ENCODE data around the gene MRPS34.

The MRPS34 gene

DNA sequence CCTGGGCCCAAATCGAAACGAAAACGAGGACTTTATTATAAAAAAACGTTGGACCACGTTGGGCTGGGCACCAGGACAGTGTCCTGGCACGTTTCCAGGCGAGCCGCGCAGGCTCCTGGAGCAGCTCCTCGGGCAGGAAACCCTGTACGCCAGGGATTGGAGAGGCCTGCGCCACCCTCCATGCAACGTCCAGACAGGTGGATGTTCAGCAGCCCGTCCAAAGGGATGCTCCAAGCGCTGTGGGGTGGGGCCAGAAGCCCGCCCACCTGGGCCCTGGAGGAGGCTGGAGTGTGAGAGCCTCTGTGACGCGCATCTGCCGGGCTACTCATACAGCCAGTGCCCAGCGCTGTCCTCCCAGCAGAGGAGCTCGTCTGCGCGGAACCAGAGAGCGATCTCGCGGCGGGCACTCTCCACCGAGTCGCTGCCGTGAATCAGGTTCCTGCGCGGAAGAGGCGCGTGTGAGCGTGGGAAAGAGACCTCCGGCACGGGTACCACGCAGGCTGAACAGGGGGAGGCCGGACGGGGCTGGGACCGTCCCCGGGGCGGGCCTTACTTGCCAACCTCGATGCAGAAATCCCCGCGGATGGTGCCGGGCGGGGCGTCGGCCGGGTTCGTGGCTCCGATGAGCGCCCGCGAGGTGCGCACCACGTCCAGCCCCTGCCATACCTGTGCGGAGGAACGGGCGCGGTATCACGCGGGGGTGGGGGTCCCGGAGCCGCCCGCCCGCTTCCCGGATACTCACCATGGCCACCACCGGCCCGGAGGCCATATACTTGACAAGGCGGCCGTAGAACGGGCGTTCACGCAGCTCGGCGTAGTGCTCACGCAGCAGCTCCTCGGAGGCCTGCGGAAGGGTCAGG is 2.4 kb downstream of the MRPS34 start (continued):
- TF ChIP-seq, protein P1, sequence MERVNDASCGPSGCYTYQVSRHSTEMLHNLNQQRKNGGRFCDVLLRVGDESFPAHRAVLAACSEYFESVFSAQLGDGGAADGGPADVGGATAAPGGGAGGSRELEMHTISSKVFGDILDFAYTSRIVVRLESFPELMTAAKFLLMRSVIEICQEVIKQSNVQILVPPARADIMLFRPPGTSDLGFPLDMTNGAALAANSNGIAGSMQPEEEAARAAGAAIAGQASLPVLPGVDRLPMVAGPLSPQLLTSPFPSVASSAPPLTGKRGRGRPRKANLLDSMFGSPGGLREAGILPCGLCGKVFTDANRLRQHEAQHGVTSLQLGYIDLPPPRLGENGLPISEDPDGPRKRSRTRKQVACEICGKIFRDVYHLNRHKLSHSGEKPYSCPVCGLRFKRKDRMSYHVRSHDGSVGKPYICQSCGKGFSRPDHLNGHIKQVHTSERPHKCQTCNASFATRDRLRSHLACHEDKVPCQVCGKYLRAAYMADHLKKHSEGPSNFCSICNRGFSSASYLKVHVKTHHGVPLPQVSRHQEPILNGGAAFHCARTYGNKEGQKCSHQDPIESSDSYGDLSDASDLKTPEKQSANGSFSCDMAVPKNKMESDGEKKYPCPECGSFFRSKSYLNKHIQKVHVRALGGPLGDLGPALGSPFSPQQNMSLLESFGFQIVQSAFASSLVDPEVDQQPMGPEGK (tag by site-specific recombination; IDR thresholded peaks at IDR 0.05) = peak; percentile 65; the same call in 1 of the 2 replicates
- peak; percentile 11; the same call in 1 of the 2 replicates for TF ChIP-seq ZSCAN30 (tag by site-specific recombination; IDR thresholded peaks at IDR 0.05)
- TF ChIP-seq, protein P2, sequence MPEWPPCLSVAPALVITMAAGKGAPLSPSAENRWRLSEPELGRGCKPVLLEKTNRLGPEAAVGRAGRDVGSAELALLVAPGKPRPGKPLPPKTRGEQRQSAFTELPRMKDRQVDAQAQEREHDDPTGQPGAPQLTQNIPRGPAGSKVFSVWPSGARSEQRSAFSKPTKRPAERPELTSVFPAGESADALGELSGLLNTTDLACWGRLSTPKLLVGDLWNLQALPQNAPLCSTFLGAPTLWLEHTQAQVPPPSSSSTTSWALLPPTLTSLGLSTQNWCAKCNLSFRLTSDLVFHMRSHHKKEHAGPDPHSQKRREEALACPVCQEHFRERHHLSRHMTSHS (tag by site-specific recombination; IDR thresholded peaks at IDR 0.05) = no peak
- TF ChIP-seq ZNF248 (tag by site-specific recombination; IDR thresholded peaks at IDR 0.05) = no peak
- TF ChIP-seq ZNF311 (tag by site-specific recombination; IDR thresholded peaks at IDR 0.05; ENCODE audit: borderline replicate concordance) = no peak
- 0 out of 2 replicates have a peak, but pooled peaks have one; percentile 3 for TF ChIP-seq ZNF404 (tag by site-specific recombination; IDR thresholded peaks at IDR 0.05)
- no peak for TF ChIP-seq ZNF549 (tag by site-specific recombination; IDR thresholded peaks at IDR 0.05)
- TF ChIP-seq ZNF585B (tag by site-specific recombination; IDR thresholded peaks at IDR 0.05) = no peak
- TF ChIP-seq REPIN1 (tag by site-specific recombination; IDR thresholded peaks at IDR 0.05; ENCODE audit: low read depth) = no peak
- TF ChIP-seq ZFP69B (tag by site-specific recombination; IDR thresholded peaks at IDR 0.05) = peak; percentile 59
- 0 out of 2 replicates have a peak, but pooled peaks have one; percentile 15 for TF ChIP-seq ZNF660 (tag by site-specific recombination; IDR thresholded peaks at IDR 0.05)
- peak; percentile 82 for TF ChIP-seq ZBTB17 (tag by site-specific recombination; IDR thresholded peaks at IDR 0.05)
- TF ChIP-seq OSR2 (tag by site-specific recombination; IDR thresholded peaks at IDR 0.05) = peak; percentile 32; the same call in 1 of the 2 replicates
- peak; percentile 75 for TF ChIP-seq ZNF629 (tag by site-specific recombination; IDR thresholded peaks at IDR 0.05)
- TF ChIP-seq, protein P3, sequence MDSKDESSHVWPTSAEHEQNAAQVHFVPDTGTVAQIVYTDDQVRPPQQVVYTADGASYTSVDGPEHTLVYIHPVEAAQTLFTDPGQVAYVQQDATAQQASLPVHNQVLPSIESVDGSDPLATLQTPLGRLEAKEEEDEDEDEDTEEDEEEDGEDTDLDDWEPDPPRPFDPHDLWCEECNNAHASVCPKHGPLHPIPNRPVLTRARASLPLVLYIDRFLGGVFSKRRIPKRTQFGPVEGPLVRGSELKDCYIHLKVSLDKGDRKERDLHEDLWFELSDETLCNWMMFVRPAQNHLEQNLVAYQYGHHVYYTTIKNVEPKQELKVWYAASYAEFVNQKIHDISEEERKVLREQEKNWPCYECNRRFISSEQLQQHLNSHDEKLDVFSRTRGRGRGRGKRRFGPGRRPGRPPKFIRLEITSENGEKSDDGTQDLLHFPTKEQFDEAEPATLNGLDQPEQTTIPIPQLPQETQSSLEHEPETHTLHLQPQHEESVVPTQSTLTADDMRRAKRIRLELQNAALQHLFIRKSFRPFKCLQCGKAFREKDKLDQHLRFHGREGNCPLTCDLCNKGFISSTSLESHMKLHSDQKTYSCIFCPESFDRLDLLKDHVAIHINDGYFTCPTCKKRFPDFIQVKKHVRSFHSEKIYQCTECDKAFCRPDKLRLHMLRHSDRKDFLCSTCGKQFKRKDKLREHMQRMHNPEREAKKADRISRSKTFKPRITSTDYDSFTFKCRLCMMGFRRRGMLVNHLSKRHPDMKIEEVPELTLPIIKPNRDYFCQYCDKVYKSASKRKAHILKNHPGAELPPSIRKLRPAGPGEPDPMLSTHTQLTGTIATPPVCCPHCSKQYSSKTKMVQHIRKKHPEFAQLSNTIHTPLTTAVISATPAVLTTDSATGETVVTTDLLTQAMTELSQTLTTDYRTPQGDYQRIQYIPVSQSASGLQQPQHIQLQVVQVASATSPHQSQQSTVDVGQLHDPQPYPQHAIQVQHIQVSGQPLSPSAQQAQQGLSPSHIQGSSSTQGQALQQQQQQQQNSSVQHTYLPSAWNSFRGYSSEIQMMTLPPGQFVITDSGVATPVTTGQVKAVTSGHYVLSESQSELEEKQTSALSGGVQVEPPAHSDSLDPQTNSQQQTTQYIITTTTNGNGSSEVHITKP (tag by site-specific recombination; IDR thresholded peaks at IDR 0.05) = peak; percentile 84
- peak; percentile 51; the same call in 1 of the 2 replicates for TF ChIP-seq SP7 (tag by site-specific recombination; IDR thresholded peaks at IDR 0.05)
- TF ChIP-seq ZXDB (tag by site-specific recombination; IDR thresholded peaks at IDR 0.05) = peak; percentile 99
- TF ChIP-seq, protein P4, sequence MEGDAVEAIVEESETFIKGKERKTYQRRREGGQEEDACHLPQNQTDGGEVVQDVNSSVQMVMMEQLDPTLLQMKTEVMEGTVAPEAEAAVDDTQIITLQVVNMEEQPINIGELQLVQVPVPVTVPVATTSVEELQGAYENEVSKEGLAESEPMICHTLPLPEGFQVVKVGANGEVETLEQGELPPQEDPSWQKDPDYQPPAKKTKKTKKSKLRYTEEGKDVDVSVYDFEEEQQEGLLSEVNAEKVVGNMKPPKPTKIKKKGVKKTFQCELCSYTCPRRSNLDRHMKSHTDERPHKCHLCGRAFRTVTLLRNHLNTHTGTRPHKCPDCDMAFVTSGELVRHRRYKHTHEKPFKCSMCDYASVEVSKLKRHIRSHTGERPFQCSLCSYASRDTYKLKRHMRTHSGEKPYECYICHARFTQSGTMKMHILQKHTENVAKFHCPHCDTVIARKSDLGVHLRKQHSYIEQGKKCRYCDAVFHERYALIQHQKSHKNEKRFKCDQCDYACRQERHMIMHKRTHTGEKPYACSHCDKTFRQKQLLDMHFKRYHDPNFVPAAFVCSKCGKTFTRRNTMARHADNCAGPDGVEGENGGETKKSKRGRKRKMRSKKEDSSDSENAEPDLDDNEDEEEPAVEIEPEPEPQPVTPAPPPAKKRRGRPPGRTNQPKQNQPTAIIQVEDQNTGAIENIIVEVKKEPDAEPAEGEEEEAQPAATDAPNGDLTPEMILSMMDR (tag by site-specific recombination; IDR thresholded peaks at IDR 0.05) = 0 out of 2 replicates have a peak, but pooled peaks have one; percentile 44
- TF ChIP-seq ZNF10 (tag by site-specific recombination; IDR thresholded peaks at IDR 0.05) = no peak
- TF ChIP-seq, protein P5, sequence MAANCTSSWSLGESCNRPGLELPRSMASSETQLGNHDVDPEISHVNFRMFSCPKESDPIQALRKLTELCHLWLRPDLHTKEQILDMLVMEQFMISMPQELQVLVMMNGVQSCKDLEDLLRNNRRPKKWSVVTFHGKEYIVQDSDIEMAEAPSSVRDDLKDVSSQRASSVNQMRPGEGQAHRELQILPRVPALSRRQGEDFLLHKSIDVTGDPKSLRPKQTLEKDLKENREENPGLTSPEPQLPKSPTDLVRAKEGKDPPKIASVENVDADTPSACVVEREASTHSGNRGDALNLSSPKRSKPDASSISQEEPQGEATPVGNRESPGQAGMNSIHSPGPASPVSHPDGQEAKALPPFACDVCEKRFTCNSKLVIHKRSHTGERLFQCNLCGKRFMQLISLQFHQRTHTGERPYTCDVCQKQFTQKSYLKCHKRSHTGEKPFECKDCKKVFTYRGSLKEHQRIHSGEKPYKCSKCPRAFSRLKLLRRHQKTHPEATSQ (tag by site-specific recombination; IDR thresholded peaks at IDR 0.05) = 0 out of 2 replicates have a peak, but pooled peaks have one; percentile 32
- TF ChIP-seq, protein P6, sequence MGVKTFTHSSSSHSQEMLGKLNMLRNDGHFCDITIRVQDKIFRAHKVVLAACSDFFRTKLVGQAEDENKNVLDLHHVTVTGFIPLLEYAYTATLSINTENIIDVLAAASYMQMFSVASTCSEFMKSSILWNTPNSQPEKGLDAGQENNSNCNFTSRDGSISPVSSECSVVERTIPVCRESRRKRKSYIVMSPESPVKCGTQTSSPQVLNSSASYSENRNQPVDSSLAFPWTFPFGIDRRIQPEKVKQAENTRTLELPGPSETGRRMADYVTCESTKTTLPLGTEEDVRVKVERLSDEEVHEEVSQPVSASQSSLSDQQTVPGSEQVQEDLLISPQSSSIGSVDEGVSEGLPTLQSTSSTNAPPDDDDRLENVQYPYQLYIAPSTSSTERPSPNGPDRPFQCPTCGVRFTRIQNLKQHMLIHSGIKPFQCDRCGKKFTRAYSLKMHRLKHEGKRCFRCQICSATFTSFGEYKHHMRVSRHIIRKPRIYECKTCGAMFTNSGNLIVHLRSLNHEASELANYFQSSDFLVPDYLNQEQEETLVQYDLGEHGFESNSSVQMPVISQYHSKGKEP (tag by site-specific recombination; IDR thresholded peaks at IDR 0.05) = peak; percentile 69; the same call in 1 of the 2 replicates
- TF ChIP-seq KLF1 (tag by site-specific recombination; IDR thresholded peaks at IDR 0.05) = peak; percentile 76
- no peak for TF ChIP-seq ZNF785 (tag by site-specific recombination; IDR thresholded peaks at IDR 0.05)
- TF ChIP-seq TRIM28 (IDR thresholded peaks at IDR 0.05; ENCODE audit: borderline replicate concordance, low read length) = no peak
- TF ChIP-seq KLF8 (tag by site-specific recombination; IDR thresholded peaks at IDR 0.05) = peak; percentile 93
- TF ChIP-seq ZNF341 (tag by site-specific recombination; IDR thresholded peaks at IDR 0.05; ENCODE audit: low read depth) = 0 out of 2 replicates have a peak, but pooled peaks have one; percentile 8
